Measurements from ENCODE around the gene ABHD14A. TPM values are rescaled to one million over a fixed set of nuclear protein-coding genes. Genes with fewer than 3 reads are reported as not detected.
"Not testable (repeated sequence)": the region's sequence is repeated elsewhere in the genome, so short reads cannot be mapped to it uniquely, and the experiment has no call there.

The ABHD14A gene
- total RNA-seq: 10 to 100 TPM; 19.3 to 38.6 (median 23.6) TPM
- 10 to 100 TPM; 26.3 to 80.1 TPM for polyA plus RNA-seq
- long read RNA-seq, donor 1, transcript ABHD14A-201 (5 exons, 1,062 nt): major isoform, 35 of 43 reads
- long read RNA-seq, donor 1, partial matches to known transcripts: 2 of 43 reads
- long read RNA-seq, donor 1, other reads (novel, unspliced or antisense): 6 of 43 reads
- long read RNA-seq, donor 2, transcript ABHD14A-201 (5 exons, 1,062 nt): major isoform, 25 of 40 reads
- long read RNA-seq, donor 2, partial matches to known transcripts: 4 of 40 reads
- long read RNA-seq, donor 2, other reads (novel, unspliced or antisense): 11 of 40 reads
- long read RNA-seq, donor 3, transcript ABHD14A-201 (5 exons, 1,062 nt): major isoform, 8 of 15 reads
- long read RNA-seq, donor 3, partial matches to known transcripts: 3 of 15 reads
- long read RNA-seq, donor 3, other reads (novel, unspliced or antisense): 4 of 15 reads

- 0 to 1% methylated on average over 63 of the region's 63 CpGs for WGBS, 2 donors
- DNase-seq: peak; percentile 56 to 81
- Histone ChIP-seq H3K4me1 (peaks cover 10 to 40% (median 31%) of the 10 kb centered on the region in 9 donors), H3K4me3 (peak within 1 kb of the TSS; percentile 46 to 87 (median 68)), H3K27ac (peak within 1 kb of the TSS; percentile 93 to 98 (median 96)), H3K9me3 (no peaks in the 10 kb centered on the region), H3K36me3 (peaks cover 0 to 8% (median 0%) of the 10 kb centered on the region in 9 donors), H3K27me3 (no peaks in the 10 kb centered on the region)
- intact Hi-C loops (cut with DNase I): loop anchor here in 8 of 10 donors (1.0 to 2.0 kb wide), 2 partner anchors 32 to 33 kb away; partner anchors contain the start of gene PARP3 (in 8 of the 8)
- peak in 2 of 9 donors; percentile 7 to 8 for TF ChIP-seq CTCF (IDR thresholded peaks at IDR 0.05)
- peak; percentile 73 to 83 (median 78) for ATAC-seq
Measured at GRCh38 chr3:51974963-51975851, at the start of gene ABHD14A. Gene ABHD14A, plus strand, starts transcription at chr3:51975064. Its CDS starts 72 bp downstream, at chr3:51975136.

- Histone ChIP-seq H3K9me3 (no peaks in the 10 kb centered on the region), H3K4me3 (no peak overlapping the region), H3K27ac (no peak overlapping the region), H3K27me3 (no peaks in the 10 kb centered on the region), H3K36me3 (peaks cover 0 to 7% (median 0%) of the 10 kb centered on the region in 9 donors), H3K4me1 (no peaks in the 10 kb centered on the region)
- 89 to 91% methylated on average over 5 of the region's 5 CpGs for WGBS, 2 donors
- intact Hi-C loops (cut with DNase I): no loop called here
- DNase-seq (no peak), ATAC-seq (no peak)
- no peak for TF ChIP-seq CTCF (IDR thresholded peaks at IDR 0.05)
Measured at GRCh38 chr3:51927061-51927977, 47.5 kb upstream of the ABHD14A start.

- Histone ChIP-seq H3K4me1 (no peaks in the 10 kb centered on the region), H3K4me3 (no peak overlapping the region), H3K27ac (no peak overlapping the region), H3K36me3 (peaks cover 0 to 18% (median 2%) of the 10 kb centered on the region in 9 donors), H3K27me3 (no peaks in the 10 kb centered on the region), H3K9me3 (no peaks in the 10 kb centered on the region)
- 92 to 93% methylated on average over 7 of the region's 7 CpGs for WGBS, 2 donors
- intact Hi-C loops (cut with DNase I): no loop called here
- peak in 2 of 8 donors; percentile 22 to 25 for ATAC-seq
- no peak for TF ChIP-seq CTCF (IDR thresholded peaks at IDR 0.05)
- DNase-seq: no peak
Measured at GRCh38 chr3:51928438-51928837, 46.4 kb upstream of the ABHD14A start.

- intact Hi-C loops (cut with DNase I); H3K4me3 ChIP-seq; H3K27ac ChIP-seq; H3K27me3 ChIP-seq; DNase-seq; H3K9me3 ChIP-seq; H3K4me1 ChIP-seq: not testable (repeated sequence)
- 81 to 86% methylated on average over 3 of the region's 3 CpGs for WGBS, 2 donors
- ATAC-seq: peak in 2 of 8 donors; percentile 26 to 28
- peaks cover 0 to 24% (median 6%) of the 10 kb centered on the region in 9 donors for H3K36me3 ChIP-seq
Measured at GRCh38 chr3:51928981-51929380, 45.9 kb upstream of the ABHD14A start.

All from heart right ventricle (tissue), 16 donors.